GM10266 (cell line): ENCODE data around the gene NKAPL.
A peak's percentile ranks its signal among the peaks of the same experiment; 100 is the strongest.

Experiments
- DNase-seq: peaks from one replicate; pipeline ENCODE4 v3.0.0; 2012; ENCODE audit errors: extremely low spot score
- TF ChIP-seq, protein P1 (sequence below): IDR thresholded peaks from 2 replicates; pipeline ENCODE4 v1.5.1; 2012; ENCODE audit warnings: mild to moderate bottlenecking, low read depth; ENCODE audit not compliant: control insufficient read depth, insufficient read depth; ENCODE audit errors: missing control alignments

NKAPL gene

DNA sequence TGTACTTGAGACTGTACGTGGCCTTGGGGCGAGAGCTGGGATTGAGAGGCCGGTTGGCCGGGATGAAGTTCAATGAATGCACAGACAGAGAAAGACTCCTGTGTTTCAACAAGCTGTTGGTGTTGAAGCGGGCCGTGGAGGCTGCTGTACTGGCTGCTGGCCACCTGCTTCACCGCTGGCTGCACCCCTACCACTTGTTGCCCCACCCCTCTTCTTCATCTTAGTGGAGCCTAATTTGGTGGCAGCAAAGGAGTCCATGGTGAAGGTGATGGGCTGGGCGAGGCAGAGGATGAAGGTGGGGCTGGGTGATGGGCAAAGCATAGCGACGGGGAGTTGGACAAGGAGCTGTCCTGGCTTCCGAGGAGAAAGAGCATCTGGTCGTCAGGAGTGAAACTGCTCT lies 41.2 kb upstream of the NKAPL start:
- TF ChIP-seq, protein P1, sequence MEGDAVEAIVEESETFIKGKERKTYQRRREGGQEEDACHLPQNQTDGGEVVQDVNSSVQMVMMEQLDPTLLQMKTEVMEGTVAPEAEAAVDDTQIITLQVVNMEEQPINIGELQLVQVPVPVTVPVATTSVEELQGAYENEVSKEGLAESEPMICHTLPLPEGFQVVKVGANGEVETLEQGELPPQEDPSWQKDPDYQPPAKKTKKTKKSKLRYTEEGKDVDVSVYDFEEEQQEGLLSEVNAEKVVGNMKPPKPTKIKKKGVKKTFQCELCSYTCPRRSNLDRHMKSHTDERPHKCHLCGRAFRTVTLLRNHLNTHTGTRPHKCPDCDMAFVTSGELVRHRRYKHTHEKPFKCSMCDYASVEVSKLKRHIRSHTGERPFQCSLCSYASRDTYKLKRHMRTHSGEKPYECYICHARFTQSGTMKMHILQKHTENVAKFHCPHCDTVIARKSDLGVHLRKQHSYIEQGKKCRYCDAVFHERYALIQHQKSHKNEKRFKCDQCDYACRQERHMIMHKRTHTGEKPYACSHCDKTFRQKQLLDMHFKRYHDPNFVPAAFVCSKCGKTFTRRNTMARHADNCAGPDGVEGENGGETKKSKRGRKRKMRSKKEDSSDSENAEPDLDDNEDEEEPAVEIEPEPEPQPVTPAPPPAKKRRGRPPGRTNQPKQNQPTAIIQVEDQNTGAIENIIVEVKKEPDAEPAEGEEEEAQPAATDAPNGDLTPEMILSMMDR, result no peak

DNA sequence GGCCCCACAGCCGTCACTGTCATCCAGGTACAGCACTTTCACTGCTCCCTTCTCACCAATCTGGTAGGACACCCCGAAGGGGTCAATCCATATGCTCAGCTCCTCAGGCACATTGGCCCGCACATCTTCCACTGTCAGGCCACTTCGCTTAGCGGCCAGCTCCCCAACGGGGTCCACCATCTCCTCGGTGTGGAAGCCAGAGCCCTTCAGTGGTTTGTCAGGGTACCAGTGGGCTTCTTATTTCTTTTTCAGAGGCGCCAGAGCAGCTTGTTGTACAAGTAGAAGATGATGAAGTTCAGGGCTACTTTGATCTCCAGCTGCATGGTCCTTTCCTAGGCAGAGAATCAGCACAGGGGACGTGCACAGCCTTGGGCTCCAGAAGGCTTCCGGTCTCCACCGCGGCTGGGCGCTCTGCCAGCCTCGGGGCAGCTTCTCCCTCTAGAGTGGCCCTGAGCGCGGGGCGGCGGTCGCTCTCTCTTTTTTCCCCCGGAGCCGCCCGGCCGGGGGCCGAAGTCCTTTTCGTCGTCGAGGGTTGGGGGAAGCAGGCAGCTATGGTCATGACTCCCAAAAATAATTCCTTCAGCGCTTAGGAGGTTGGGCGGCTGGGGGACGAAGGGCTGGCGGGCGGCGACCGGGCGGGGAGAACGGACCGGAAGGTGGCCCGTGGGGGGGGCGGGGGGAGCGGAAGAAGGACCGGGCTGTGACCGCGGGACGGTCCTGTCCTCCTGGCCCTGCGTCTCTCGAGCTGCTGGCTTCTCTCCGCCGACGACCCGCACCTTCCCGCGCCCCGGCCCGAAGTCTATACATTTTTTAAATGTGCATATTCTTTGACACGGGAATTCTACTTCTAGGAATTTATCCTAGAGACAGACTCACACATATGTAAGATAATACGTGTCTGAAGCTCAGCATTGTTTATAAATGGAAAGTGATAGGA lies 40.5 kb upstream of the NKAPL start:
- TF ChIP-seq, protein P1, result peak; percentile 10
- peak; percentile 72 for DNase-seq

More for the DNA sequence above, 41.2 kb upstream of the NKAPL start:
- DNase-seq, result no peak

DNA sequence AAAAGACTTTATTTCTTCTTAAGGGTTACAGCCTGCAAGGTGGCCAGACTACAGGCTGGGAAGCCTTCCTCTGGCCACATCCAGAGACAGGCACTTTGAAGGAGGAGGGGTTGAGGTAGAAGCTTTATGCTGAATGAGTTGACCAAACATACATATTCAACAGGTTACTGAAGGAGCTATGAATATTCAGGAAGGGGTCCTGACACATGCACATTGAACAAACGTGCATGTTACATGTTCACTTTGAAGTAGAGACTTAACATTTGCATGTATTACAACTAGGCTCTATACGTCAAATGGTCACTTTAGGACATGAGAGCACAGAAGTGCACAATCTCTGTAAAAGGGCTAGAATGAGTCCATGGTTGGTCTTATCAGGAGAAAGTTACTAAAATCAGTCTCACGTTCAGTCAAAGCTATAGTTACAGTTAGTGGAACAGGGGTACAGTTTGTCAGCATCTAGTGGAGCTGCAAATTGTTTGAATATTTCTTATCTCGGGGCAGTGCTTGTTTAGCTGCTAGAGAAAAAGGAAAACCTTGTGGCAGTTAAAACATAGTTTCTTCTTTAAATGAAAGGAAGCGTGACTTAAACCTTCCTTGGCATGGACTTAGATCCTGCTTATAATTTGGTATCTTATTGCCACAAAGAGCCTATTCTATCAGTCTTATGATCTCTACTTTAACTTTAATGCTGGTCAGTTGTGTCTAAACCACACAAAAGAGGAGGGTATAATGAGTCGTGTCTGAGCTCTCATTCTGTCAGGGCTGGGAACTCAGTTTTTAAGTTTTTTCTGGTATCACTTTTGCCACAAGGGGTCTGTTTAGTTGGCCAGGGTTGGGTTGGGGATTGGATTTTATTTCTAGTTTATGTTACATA lies 38.6 kb upstream of the NKAPL start:
- no peak for DNase-seq
- TF ChIP-seq, protein P1, result no peak

DNA sequence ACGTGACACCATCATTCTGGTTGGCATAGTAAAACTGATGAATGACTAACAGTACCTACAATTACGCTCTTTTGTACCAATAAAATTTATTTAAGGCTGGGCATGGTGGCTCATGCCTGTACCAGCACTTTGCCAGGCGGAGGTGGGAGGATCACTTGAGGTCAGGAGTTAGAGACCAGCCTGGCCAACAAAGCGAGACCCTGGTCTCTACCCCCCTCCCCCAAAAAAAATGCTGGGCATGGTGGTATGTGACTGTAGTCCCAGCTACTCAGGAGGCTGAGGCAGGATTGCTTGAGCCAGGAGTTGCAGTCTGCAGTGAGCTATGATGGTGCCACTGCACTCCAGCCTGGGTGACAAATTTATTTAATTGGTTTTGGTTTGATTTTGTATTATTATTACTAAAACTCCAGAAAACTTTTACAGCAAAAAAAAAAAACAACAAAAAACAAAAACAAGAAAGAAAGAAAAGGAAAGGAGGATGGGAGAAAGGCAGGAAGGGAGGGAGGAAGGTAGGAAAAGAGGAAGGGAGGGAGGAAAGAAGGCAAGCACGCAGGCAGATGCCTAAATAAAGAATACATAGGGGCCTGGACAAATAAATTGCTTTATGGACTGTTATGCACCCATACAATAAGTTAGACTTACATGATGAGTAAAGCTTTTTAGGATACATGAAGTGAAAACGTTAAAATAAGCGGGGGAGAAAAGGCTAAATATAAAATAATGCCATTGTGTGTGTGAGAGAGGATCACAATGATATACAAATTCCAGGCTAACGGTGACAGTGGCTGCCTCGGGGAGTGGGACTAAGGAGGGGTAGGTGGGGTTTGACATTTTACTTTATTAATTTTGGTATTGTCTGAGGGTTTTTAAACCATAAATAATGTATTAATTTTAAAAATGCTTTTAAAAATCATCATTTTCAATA lies 34.7 kb upstream of the NKAPL start:
- TF ChIP-seq, protein P1, result no peak
- DNase-seq, result no peak

DNA sequence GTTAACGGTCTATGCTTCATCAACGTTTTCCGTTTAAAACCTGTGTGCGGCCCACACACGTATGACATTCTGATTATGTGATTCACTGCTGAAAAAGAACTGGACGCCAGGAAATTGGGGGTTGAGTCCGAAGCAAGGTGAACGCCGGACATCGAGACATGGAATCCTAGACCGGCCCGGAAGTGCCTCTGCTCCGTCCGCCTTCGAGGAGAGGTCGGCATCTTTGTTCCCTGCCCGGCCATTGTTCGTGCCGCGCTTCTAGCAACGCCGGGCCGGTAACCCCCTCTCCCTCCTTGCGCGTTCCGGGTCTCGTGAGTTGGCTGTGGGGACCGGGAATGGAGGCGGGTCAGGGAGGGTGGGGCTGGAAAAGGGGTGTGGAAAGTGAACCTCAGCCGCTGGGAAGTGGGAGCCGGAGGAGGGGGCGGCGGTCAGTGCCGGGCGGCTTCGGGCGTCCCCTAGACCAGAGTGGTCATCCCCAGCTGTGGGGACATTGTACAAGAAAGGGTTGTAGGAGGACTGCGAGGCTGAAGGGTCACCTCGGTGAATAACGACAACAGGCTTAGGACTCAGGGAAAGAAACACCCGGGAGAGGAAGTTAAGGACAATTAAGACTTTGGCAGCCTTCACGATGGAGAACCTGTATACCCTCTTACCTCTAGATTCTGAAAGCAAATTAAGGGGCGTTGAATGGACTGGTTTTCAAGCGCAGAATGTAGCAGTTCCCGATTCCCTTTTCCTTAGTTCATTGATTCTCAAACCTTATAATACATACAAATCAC lies 33.9 kb upstream of the NKAPL start, which contains the start of gene ZSCAN9:
ZSCAN9 (plus strand) TSS at position 220 of the 779 bp plus-strand sequence. CDS start 1,810 bp downstream, outside the sequence.
- TF ChIP-seq, protein P1, result no peak
- peak; percentile 76 for DNase-seq

DNA sequence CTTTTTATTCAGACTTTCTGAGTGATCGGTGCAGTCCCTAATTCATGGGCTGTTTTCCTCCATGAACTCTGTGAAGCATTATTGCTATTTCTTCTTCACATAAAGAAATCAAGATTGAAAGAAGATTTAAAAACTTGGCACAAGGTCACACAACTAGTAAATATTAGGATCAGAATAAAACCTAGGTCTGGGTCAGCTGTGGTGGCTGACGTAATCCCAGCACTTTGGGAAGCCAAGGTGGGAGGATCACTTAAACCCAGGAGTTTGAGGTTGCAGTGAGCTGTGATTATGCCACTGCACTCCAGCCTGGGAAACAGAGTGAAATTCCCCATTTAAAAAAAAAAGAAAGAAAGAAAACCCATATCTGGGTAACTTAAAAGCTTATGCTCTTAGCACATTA lies 32.6 kb upstream of the NKAPL start:
- TF ChIP-seq, protein P1, result no peak
- DNase-seq, result no peak
